HepG2 (cell line): ENCODE data around the gene SFMBT1. TPM values are rescaled to one million over a fixed set of nuclear protein-coding genes. Genes with fewer than 3 reads are reported as not detected.

ENCODE experiments used
- ASH2L ChIP-seq: fragments of 300-600, 200-600 bp; sonication (generic); IDR thresholded peaks from 2 replicates; pipeline ENCODE4 v1.7.0; 2017; ENCODE audit warnings: low read depth, mild to moderate bottlenecking, moderate library complexity, mixed read lengths, low read length; ENCODE audit not compliant: insufficient read length
- CBFB ChIP-seq: sonication (generic); formaldehyde crosslinking; IDR thresholded peaks from 2 replicates; pipeline ENCODE4 v1.4.0; 2020; ENCODE audit warnings: missing genetic modification reagents
- ETV6 ChIP-seq: sonication (generic); formaldehyde crosslinking; conservative IDR thresholded peaks from 2 replicates; pipeline ENCODE4 v1.4.0; 2020; ENCODE audit warnings: missing genetic modification reagents
- HOXA7 ChIP-seq: sonication (generic); formaldehyde crosslinking; IDR thresholded peaks from 2 replicates; pipeline ENCODE4 v1.8.1; 2022; ENCODE audit warnings: mild to moderate bottlenecking, missing genetic modification reagents, moderate library complexity
- KLF6 ChIP-seq: IDR thresholded peaks from 2 replicates; pipeline ENCODE4 v1.8.0; 2016; ENCODE audit warnings: missing biosample characterization, missing genetic modification reagents
- MAZ ChIP-seq, 2 experiments: sonication (generic) in 1 of 2; formaldehyde crosslinking in 1 of 2; IDR thresholded peaks; 2 replicates each; pipeline versions ENCODE4 v1.5.0 to v1.6.1; 2012 to 2020; ENCODE audit warnings: low read depth in 2 of 2, mild to moderate bottlenecking in 2 of 2, borderline replicate concordance in 1 of 2, improper control_type of control experiment in 1 of 2, low read length in 1 of 2, missing genetic modification reagents in 1 of 2, moderate library complexity in 1 of 2
- MIER3 ChIP-seq: IDR thresholded peaks from 2 replicates; pipeline ENCODE4 v1.6.1; 2016; ENCODE audit warnings: missing compliant biosample characterization, borderline replicate concordance
- POGK ChIP-seq: sonication (generic); formaldehyde crosslinking; conservative IDR thresholded peaks from 2 replicates; pipeline ENCODE4 v1.8.0; 2022; ENCODE audit warnings: mild to moderate bottlenecking, moderate library complexity, missing genetic modification reagents
- RAD21 ChIP-seq: fragments of 450-650 bp; formaldehyde crosslinking; IDR thresholded peaks from 2 replicates; pipeline ENCODE4 v1.5.0; 2020; ENCODE audit warnings: mild to moderate bottlenecking
- SP1 ChIP-seq, 2 experiments: fragments of 450-650 bp in 1 of 2; sonication (generic) in 1 of 2; formaldehyde crosslinking in 1 of 2; IDR thresholded peaks; 2 replicates each; pipeline versions ENCODE4 v1.4.0 to v1.6.1; 2016 to 2020; ENCODE audit warnings: missing genetic modification reagents in 1 of 2
- THYN1 ChIP-seq: sonication (generic); formaldehyde crosslinking; IDR thresholded peaks from 2 replicates; pipeline ENCODE4 v1.8.1; 2023; ENCODE audit warnings: low read depth, mild to moderate bottlenecking, moderate library complexity, missing genetic modification reagents, borderline replicate concordance
- ZBTB7A ChIP-seq: sonication (generic); formaldehyde crosslinking; IDR thresholded peaks from 2 replicates; pipeline ENCODE4 v1.8.0; 2022; ENCODE audit warnings: mild to moderate bottlenecking, missing genetic modification reagents
- ZNF160 ChIP-seq: sonication (generic); formaldehyde crosslinking; IDR thresholded peaks from 2 replicates; pipeline ENCODE4 v1.8.0; 2022; ENCODE audit warnings: mild to moderate bottlenecking, inconsistent platforms, missing genetic modification reagents
- ZNF225 ChIP-seq: sonication (generic); formaldehyde crosslinking; IDR thresholded peaks from 2 replicates; pipeline ENCODE4 v1.4.0; 2020; ENCODE audit warnings: mild to moderate bottlenecking, missing genetic modification reagents
- ZNF256 ChIP-seq: sonication (generic); formaldehyde crosslinking; conservative IDR thresholded peaks from 2 replicates; pipeline ENCODE4 v1.4.0; 2020; ENCODE audit warnings: missing genetic modification reagents
- ZNF276 ChIP-seq: sonication (generic); formaldehyde crosslinking; IDR thresholded peaks from 2 replicates; pipeline ENCODE4 v1.4.0; 2020; ENCODE audit warnings: mild to moderate bottlenecking, low read depth, missing genetic modification reagents
- ZNF576 ChIP-seq: sonication (generic); formaldehyde crosslinking; IDR thresholded peaks from 2 replicates; pipeline ENCODE4 v1.4.0; 2020; ENCODE audit warnings: mild to moderate bottlenecking, missing genetic modification reagents
- ZNF687 ChIP-seq: sonication (generic); formaldehyde crosslinking; IDR thresholded peaks from 2 replicates; pipeline ENCODE4 v1.5.1; 2020; ENCODE audit warnings: mild to moderate bottlenecking, missing genetic modification reagents, moderate library complexity
- ZNF713 ChIP-seq: sonication (generic); formaldehyde crosslinking; IDR thresholded peaks from 2 replicates; pipeline ENCODE4 v1.4.0; 2020; ENCODE audit warnings: mild to moderate bottlenecking, missing genetic modification reagents
- ZNF891 ChIP-seq: sonication (generic); formaldehyde crosslinking; IDR thresholded peaks from 2 replicates; pipeline ENCODE4 v1.5.0; 2020; ENCODE audit warnings: mild to moderate bottlenecking, missing genetic modification reagents
- polyA plus RNA-seq, 8 experiments: library from polyadenylated mRNA; depleted of rRNA in 3 of 8; stranded (reverse) in 7 of 8; unstranded in 1 of 8; fragments of >200 nt; fragmentation: Illumina TruSeq in 4 of 8; extraction: Trizol in 4 of 8; gene quantifications; 2 replicates each; pipeline versions ENCODE4 v1.2.1 to v1.2.3, GENCODE V29; 2011 to 2016; ENCODE audit warnings: low read depth in 4 of 8, missing spikeins in 1 of 8, mixed read lengths in 1 of 8; ENCODE audit not compliant: insufficient read depth in 1 of 8
- total RNA-seq, 5 experiments: library from RNA; depleted of rRNA; stranded (reverse); fragments of >200 nt; fragmentation: Illumina TruSeq; extraction: Trizol; gene quantifications; 2 replicates each; pipeline ENCODE4 v1.2.3, GENCODE V29; 2016; ENCODE audit warnings: low read depth in 1 of 5

Gene SFMBT1
- total and polyA plus RNA-seq, 2 of the 13 experiments (the other 11 are each of a cell fraction or from before 2014, with no cell fraction given), result 3.8 to 12.8 TPM

GRCh38 chr3:53072653-53073552 lies 27.0 kb upstream of the SFMBT1 start (continued):
- TF ChIP-seq ZNF891 (CRISPR knock-in tag) (peak; percentile 73; the same call in 1 of the 2 replicates), CBFB (CRISPR knock-in tag) (peak; percentile 74), ZNF160 (CRISPR knock-in tag) (peak; percentile 65; the same call in 1 of the 2 replicates), ASH2L (peak; percentile 33), ZNF276 (CRISPR knock-in tag) (no peak), MIER3 (peak; percentile 68; the same call in 1 of the 2 replicates), ZNF713 (CRISPR knock-in tag) (0 out of 2 replicates have a peak, but pooled peaks have one; percentile 91), ZNF256 (CRISPR knock-in tag) (no peak), ZNF687 (peak; percentile 94), ZNF225 (CRISPR knock-in tag) (peak; percentile 72), POGK (CRISPR knock-in tag) (peak; percentile 64; the same call in 1 of the 2 replicates), HOXA7 (CRISPR knock-in tag) (no peak), MAZ (IDR thresholded peaks at IDR 0.05; ENCODE audit: borderline replicate concordance, low read depth, low read length) (no peak), MAZ (CRISPR knock-in tag; IDR thresholded peaks at IDR 0.05; ENCODE audit: low read depth) (peak; percentile 61), KLF6 (0 out of 2 replicates have a peak, but pooled peaks have one; percentile 47), ETV6 (CRISPR knock-in tag) (peak; percentile 63; the same call in 1 of the 2 replicates), ZNF576 (CRISPR knock-in tag) (no peak), SP1 (IDR thresholded peaks at IDR 0.05) (no peak), SP1 (CRISPR knock-in tag; IDR thresholded peaks at IDR 0.05) (0 out of 2 replicates have a peak, but pooled peaks have one; percentile 25), THYN1 (CRISPR knock-in tag) (no peak), RAD21 (peak; percentile 91), ZBTB7A (peak; percentile 75)
